Measurements from ENCODE around the gene RAD1. TPM values are rescaled to one million over a fixed set of nuclear protein-coding genes. Genes with fewer than 3 reads are reported as not detected.
A peak's percentile ranks its signal among the peaks of the same experiment; 100 is the strongest.

The RAD1 gene, protein sequence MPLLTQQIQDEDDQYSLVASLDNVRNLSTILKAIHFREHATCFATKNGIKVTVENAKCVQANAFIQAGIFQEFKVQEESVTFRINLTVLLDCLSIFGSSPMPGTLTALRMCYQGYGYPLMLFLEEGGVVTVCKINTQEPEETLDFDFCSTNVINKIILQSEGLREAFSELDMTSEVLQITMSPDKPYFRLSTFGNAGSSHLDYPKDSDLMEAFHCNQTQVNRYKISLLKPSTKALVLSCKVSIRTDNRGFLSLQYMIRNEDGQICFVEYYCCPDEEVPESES
- 37.2 and 41.4 TPM in 2 replicates for polyA plus RNA-seq (2011; rRNA removed)
- 22.6 and 24.8 TPM in 2 replicates for polyA plus RNA-seq (2012; cell fraction: cytosol; rRNA removed)
- polyA plus RNA-seq (2012; cell fraction: nucleus; rRNA removed), result 9.1 and 12.2 TPM in 2 replicates
- 34.7 to 41.9 TPM (median 37.3 TPM) in 3 replicates for polyA plus RNA-seq (2017; fragmentation: RNase III; extraction: RNeasy Plus Mini Kit Qiagen cat#74134 plus additional on column Dnase treatment)
- 23.9 and 25.7 TPM in 2 replicates for polyA minus RNA-seq (2011; rRNA and poly(A)+ RNA removed)

DNA sequence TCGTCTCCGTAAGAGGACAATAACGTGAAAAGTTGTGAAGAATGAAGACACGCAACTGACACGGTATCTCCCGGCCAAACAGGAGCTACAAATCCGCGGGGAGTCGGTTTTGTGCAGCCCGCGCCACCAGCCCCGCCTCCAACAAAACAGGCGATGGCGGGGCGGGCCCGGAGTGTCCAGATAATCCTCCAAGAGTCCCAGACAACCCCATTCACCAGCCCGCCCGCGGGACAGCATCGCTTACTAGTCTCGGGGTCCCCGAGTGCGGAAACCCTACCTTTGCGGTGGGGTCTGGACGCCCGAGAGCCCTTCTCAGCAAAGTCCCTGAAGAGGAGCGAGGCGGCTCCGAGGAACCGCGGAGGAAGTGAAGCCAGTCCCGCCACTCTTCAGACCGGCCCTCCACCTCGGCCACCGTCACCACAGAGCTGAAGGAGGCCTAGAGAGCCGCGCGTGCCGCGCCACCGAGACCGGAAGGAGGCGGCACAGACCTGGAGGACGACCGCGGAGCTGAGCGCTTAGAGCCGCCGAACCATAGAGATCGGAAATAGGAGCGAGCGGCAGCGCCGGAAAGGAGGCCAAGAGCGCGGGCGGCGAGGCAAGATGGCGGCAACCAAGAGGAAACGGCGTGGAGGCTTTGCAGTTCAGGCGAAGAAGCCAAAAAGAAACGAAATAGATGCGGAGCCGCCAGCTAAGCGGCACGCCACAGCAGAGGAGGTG, at the start of gene RAD1, which contains the start of gene BRIX1:
Gene RAD1 (minus strand): TSS at position 366 of the 717 bp plus-strand sequence. CDS start 612 bp downstream, outside the sequence.
Gene BRIX1 (plus strand): TSS at position 573 of the 717 bp plus-strand sequence. CDS start 28 bp downstream, at position 601.
- Histone ChIP-seq H3K27ac (peak within 1 kb of the TSS; percentile 96 to 98), H3K4me1 (peaks cover 38% of the 10 kb centered on the region), H3K4me2 (peak within 1 kb of the TSS; percentile 97), H3K9me3 (no peaks in the 10 kb centered on the region), H3K4me3 (peak within 1 kb of the TSS; percentile 96)
- peak; percentile 99 to 100 for ATAC-seq
- POLR2A ChIA-PET, result interaction anchor here (0.6 to 2.2 kb wide), 14 partner anchors 9 to 907 kb away, joined by 3 to 41 read pairs (median 4); partner anchors contain the start of genes AMACR, DNAJC21 and TTC23L
- DNase-seq (ENCODE audit: low read depth in 1 of 2, low spot score in 1 of 2), result peak; percentile 86 to 98
- no peak for TF ChIP-seq SREBF2 (IDR thresholded peaks at IDR 0.05)
- TF ChIP-seq BHLHE40 (IDR thresholded peaks at IDR 0.05; ENCODE audit: low read depth, low read length), result peak; percentile 46; the same call in 1 of the 2 replicates
- TF ChIP-seq POLR2A (IDR thresholded peaks at IDR 0.05; ENCODE audit: low read length), result peak; percentile 72
- TF ChIP-seq KDM5A (IDR thresholded peaks at IDR 0.05), result peak; percentile 96; the same call in 1 of the 2 replicates
- peak; percentile 77 to 97 for TF ChIP-seq JUN (IDR thresholded peaks at IDR 0.05)
- no peak for TF ChIP-seq ZNF302 (CRISPR knock-in tag; IDR thresholded peaks at IDR 0.05)
- peak; percentile 81 for TF ChIP-seq BCL3 (IDR thresholded peaks at IDR 0.05)
- peak; percentile 75; the same call in 1 of the 2 replicates for TF ChIP-seq PHF8 (IDR thresholded peaks at IDR 0.05; ENCODE audit: borderline replicate concordance, low read depth)
- TF ChIP-seq, protein P1, sequence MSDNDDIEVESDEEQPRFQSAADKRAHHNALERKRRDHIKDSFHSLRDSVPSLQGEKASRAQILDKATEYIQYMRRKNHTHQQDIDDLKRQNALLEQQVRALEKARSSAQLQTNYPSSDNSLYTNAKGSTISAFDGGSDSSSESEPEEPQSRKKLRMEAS (IDR thresholded peaks at IDR 0.05), result peak; percentile 96
- 0 out of 5 replicates have a peak, but pooled peaks of 1 of the 2 experiments have one; percentile 12 for TF ChIP-seq RAD21 (conservative IDR thresholded peaks at IDR 0.05 in 1 of 2, IDR thresholded peaks at IDR 0.05 in 1 of 2)
- under 1% methylated on average over 42 of the region's 67 CpGs for WGBS (ENCODE audit: missing lambda C conversion rate)
- CTCF ChIA-PET, result interaction anchor here (0.5 to 3.8 kb wide), 15 partner anchors 9 to 441 kb away, joined by 3 to 21 read pairs (median 5); partner anchors contain the start of gene DNAJC21
- FAIRE-seq, result no peak

- WGBS (ENCODE audit: missing lambda C conversion rate), result 65% methylated on average over 1 of the region's 1 CpG
- H3K27ac ChIP-seq, result no peak overlapping the region
- no peaks in the 10 kb centered on the region for H3K4me1 ChIP-seq
- ChIA-PET CTCF (interaction anchor here (1.0 to 3.6 kb wide), 5 partner anchors 9 to 43 kb away, joined by 3 to 21 read pairs (median 8); no protein-coding TSS in a partner anchor), POLR2A (no interaction called here)
- no peak for ATAC-seq
- no peak overlapping the region for H3K4me3 ChIP-seq
- TF ChIP-seq CBX8 (IDR thresholded peaks at IDR 0.05) (no peak), HOXA7 (CRISPR knock-in tag; IDR thresholded peaks at IDR 0.05) (no peak), SREBF2 (IDR thresholded peaks at IDR 0.05) (no peak), GATA3 (IDR thresholded peaks at IDR 0.05; ENCODE audit: borderline replicate concordance) (no peak), CHD2 (IDR thresholded peaks at IDR 0.05; ENCODE audit: low read length, partially characterized antibody) (no peak), CHD4 (IDR thresholded peaks at IDR 0.05; ENCODE audit: borderline replicate concordance) (no peak)
- TF ChIP-seq, protein P2, sequence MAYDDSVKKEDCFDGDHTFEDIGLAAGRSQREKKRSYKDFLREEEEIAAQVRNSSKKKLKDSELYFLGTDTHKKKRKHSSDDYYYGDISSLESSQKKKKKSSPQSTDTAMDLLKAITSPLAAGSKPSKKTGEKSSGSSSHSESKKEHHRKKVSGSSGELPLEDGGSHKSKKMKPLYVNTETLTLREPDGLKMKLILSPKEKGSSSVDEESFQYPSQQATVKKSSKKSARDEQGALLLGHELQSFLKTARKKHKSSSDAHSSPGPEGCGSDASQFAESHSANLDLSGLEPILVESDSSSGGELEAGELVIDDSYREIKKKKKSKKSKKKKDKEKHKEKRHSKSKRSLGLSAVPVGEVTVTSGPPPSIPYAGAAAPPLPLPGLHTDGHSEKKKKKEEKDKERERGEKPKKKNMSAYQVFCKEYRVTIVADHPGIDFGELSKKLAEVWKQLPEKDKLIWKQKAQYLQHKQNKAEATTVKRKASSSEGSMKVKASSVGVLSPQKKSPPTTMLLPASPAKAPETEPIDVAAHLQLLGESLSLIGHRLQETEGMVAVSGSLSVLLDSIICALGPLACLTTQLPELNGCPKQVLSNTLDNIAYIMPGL (CRISPR knock-in tag; IDR thresholded peaks at IDR 0.05; ENCODE audit: borderline replicate concordance), result no peak
- TF ChIP-seq, protein P3, sequence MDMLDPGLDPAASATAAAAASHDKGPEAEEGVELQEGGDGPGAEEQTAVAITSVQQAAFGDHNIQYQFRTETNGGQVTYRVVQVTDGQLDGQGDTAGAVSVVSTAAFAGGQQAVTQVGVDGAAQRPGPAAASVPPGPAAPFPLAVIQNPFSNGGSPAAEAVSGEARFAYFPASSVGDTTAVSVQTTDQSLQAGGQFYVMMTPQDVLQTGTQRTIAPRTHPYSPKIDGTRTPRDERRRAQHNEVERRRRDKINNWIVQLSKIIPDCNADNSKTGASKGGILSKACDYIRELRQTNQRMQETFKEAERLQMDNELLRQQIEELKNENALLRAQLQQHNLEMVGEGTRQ (IDR thresholded peaks at IDR 0.05), result no peak
- no peaks in the 10 kb centered on the region for H3K9me3 ChIP-seq
- no peak for DNase-seq (ENCODE audit: low read depth in 1 of 2, low spot score in 1 of 2)
- H3K4me2 ChIP-seq, result no peak overlapping the region
- no peak for FAIRE-seq
Measured at GRCh38 chr5:34959323-34959722, 44.0 kb upstream of the RAD1 start.

Measured in A549 (cell line).